Glomerular visceral epithelial cell (primary cell): Measurements from ENCODE around the gene ADRB1.

ENCODE experiments used
- DNase-seq: peaks from one replicate; pipeline ENCODE4 v3.0.0-alpha.2; 2016; ENCODE audit errors: extremely low spot score

ADRB1 gene

DNA sequence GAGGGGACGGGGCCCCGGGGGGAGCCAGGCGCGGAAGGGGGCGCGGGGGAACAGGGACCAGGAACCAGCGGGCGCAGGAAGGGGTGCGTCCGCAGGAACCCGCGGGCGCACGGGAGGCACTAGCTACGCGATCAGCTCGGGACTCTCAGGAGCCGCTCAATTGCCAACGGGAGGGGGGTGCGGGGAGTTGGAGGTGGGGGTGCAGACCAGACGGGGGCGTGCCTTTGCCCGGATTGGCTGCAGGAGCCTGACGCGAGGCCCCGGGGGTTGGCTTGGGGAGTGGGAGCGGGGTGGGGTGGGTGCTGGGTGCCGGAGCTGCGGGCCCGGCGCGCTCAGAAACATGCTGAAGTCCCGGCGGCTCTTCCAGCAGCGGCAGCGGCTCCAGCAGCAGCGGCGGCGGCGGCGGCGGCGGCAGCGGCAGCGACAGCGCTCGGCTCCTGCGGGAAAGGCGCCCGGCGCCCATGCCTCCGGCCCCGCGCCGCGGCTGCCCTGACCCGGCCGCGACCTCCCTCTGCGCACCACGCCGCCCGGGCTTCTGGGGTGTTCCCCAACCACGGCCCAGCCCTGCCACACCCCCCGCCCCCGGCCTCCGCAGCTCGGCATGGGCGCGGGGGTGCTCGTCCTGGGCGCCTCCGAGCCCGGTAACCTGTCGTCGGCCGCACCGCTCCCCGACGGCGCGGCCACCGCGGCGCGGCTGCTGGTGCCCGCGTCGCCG lies at the start of gene ADRB1:
TSS of gene ADRB1 (plus strand) at position 335 of the 715 bp plus-strand sequence. CDS start at position 602, 267 bp downstream.
- DNase-seq = peak; percentile 30

DNA sequence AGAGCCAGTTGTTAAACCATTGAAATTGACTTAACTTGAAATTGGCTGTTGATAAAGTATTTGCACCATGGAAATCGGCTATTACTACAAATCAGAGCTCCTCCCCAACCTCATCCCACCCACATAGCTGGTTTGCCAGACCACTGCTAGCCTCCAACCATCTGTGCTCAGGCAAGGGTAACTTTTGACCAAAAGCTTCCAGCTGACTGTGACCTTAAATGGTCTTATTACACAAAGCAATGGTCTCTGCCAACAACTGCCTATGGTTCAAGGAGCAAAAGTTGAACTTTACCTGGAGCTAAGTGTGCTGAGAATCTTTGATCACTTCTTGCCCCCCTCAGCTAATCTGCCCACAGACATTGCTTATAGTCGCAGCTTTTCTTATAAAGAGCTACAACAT lies 48.5 kb upstream of the ADRB1 start:
- DNase-seq = no peak

DNA sequence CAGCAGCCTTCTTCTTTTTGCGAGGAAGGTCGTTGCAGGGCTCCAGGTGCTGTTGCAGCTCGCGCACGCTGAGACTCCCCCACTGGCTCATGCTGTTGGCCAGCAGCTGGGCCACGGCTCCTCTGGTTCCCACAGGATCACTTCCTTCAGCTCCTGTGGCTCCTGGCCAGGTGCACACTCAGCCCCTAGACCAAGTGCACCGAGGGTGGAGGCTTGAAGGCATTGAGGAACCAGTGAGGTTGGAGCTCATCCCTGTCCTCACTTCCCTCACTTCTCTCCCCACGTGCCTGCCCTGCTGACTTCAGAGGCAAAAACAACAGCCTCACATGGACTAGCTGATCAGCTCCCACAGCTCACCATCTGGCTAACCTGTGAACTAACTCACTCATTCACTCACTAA lies 46.2 kb upstream of the ADRB1 start:
- DNase-seq = no peak

DNA sequence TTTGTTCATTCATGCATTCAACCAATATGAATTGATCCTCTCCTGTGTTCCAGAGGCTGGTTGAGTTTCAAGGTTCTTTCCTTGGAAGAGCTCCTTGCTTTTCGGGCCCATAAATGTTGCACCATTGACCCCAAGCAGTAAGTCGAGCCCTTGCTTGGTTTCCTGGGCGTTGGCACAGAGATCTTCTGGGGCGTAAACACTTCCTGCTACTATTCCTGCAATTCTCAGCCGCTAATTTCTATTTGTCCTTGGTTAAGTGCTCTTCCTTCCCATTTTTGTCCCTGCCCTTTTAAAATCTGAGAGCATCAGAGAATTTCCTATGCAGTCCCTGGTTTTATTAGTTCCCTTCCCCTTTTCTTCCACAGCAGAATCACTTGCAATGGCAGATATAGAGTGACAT lies 44.1 kb upstream of the ADRB1 start:
- DNase-seq = no peak

DNA sequence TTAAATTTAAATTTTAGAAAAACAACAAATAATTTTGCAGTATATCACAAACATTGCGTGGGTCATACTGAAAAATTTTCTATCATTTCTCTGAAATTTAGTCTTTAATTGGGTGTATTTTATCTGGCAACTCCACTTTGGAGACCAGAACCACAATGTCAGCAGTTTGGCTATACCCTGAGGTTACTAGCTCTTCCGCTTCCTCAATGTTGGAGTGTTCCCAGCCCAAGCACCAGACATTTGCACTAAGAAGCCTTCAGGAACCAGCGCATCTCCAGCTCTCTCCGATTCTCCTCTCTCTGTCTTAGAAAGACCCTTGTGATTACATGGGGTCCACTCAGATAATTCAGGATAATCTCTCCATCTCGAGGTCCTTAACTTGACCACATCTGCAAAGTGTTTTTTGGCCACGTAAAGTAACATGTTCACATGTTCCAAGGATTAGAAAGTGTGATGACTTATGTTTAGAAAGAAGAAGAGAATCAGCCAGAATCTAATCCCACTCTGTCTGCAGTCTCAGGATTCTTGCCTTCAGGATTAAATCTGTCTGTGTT lies 43.1 kb upstream of the ADRB1 start:
- DNase-seq = no peak

DNA sequence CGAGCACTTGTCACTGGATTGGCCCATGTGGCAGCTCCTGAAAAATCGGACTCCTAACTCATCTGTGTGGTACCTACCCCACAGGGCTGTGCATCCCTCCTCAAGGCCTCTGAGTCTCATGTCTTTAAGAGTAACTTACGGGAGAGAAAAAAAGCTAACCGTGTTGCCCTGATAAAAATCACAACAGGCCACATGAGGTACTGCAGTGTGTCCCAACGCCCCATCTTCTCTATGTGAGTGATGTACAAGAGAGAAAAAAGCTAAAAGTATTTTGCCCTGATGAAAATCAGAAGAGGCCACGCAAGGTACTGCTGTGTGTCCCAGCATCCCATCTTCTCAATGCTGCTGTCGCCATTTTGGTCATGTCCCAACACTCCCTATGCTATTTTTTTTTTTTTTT lies 41.2 kb upstream of the ADRB1 start:
- no peak for DNase-seq

DNA sequence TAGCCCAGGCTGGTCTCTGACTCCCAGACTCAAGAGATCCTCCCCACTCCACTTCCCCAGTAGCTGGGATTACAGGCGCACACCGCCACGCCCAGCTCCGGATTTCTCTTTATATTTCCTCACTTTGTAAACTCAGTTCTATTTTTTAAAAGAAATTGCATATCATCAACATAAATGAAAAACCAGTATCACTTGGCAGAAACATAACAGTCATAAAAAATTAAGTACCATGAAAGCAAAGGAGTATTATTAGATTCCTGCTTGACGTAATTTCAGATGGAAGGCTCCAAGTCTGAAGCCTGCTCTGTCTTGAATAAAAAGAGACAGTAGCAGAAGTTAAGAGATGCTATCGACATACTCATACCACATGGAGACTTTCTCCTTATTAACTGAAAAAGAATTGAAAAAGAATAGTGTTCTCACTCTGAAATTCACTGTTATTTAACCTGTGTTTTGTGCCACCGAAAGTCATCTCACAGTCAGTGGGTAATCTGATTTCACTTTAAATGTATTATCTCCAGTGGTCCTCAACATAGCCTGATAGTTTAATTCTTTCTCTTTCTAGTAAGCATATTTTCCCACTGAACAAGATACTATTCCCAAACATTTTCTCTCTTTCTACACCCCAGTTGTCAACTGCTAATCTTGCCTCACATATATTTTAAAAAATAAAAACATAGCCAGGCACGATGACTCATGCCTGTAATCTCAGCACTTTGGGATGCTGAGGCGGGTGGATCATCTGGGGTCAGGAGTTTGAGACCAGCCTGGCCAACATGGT lies 40.3 kb upstream of the ADRB1 start:
- no peak for DNase-seq

DNA sequence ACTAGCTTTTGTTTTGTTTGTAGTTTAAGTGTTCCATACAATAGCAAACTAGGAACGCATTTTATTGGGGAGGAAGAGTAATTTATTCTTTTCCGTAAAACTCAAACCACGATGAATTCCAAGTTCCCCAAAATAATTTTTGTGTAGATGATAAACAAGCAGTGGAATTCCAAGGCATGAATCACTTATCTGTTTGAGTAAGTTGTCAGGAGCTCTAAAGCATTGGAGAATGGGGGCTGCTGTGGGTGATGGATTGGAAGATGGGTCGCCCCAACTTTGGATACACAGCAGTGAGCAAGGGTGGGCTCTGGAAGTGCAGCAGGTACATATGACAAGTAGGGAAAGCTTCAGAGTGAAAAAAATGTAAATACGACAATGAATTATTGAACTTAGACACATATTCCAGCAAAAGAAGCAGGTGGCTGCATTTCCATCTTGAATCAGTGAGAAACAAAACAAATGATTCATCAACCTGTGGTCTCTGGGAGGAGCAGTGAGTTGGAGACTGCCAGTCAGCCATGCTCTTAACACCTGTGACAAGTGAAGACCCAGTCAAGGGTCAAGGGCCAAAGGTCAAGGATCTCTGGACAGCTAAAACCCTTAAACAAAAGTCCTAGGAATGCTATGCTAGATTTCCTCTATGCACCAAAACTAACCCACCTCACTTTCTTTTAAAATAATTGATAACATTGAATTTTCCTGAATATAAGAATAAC lies 34.2 kb upstream of the ADRB1 start:
- no peak for DNase-seq

DNA sequence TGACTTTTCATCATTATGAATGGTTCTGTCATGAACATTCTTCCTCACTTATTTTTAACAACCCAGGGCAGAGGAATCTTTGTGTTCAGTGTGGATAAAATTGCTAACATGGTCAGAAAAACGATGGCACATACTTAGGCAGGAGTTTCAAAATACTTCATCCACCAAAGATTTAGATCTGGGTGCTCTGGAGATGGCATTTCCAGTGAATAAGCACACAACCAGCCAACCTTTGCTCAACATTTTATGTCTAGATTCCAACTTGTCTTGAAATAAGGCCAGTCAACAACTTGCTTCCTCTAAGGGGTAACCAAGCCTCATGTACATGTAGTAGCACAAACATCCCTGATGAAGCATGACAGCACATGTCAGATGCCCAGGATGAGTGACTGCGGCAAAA lies 33.4 kb upstream of the ADRB1 start:
- DNase-seq = no peak

DNA sequence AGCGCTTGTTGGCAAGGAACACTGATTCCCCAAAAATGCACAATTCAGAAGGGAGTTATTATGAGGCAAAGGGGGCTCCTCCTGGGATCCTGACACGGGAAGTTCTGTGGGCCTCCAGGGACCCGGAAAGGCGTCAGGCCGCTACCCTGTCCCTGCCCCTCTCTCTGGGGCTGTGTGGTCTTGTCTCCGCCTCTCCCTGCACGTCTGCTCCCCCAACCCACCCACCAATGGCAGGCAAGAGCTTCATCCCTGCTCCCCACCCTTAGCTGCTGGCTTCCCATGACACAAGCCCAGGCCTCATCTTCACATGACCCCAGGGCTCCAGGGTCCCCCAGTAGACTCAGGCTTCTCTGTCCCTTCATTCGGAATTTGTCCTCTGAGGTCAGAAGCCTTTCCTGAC lies 31.0 kb upstream of the ADRB1 start:
- no peak for DNase-seq

DNA sequence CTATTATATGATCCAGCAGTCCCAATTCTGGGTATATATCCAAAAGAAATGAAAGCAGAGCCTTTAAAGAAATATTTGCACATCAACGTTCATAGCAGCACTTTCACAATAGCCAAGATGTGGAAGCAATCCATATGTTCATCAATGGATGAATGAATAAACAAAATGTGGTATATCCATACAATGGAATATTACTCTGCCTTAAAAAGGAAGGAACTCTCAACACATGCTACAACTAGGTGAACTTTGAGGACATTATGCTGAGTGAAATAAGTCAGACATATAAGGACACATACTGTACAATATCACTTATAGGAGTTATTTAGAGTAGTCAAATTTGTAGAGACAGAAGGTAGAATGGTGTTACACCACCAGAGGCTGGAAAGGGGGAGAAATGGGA lies 28.0 kb upstream of the ADRB1 start:
- no peak for DNase-seq

DNA sequence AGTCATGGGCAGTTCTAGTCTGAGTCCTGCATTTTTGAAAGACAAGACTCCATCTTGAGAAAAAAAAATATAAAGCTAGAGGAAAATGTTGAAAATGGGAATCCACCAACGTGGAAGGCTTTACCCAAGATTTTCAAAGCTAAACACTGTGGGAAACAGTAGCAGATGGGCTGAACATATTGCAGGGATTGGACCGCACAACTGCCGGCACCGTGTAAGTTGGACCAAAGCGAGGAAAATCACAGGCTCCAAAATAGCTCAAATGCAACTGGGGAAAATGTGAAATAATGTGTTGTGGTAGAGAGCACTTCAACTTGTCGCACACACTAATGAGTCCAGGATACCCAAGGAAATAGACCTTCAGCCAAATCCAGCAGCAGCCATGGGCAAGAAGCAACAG lies 26.4 kb upstream of the ADRB1 start:
- no peak for DNase-seq

DNA sequence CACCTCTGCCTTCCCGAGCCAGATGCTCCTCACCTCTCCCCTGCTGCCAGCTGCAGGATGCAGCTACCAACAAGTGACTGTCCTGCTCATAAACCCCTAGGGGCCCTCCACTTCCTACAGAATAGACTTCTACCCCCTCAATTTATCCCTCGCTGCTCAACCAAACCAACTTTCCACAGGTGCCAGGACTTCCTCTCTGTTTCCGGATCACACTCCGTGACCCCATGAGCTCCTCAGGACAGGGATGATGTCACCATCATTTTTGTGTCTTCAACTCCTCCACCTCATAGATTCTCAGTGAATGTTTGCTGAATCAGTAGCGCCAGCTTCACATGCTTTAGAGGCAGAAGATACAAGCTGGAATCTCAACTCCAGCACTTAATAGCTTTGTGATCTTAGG lies 25.8 kb upstream of the ADRB1 start:
- no peak for DNase-seq

DNA sequence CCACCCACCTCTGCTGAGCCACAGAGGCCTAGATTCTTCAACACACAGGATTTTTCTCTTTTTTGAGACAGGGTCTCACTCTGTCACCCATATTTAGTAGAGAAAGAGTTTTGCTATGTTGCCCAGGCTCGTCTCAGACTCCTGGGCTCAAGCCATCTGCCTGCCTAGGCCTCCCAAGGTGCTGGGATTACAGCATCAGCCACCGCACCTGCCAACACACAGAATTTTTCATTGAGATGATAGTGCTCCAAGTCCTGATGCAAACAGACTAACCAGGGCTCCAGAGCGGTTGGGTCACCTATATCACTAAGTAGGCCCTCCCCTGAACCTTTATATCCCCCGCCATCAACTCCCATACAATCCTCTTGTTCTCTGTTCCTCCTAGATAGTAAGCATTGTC lies 24.4 kb upstream of the ADRB1 start:
- DNase-seq = no peak

DNA sequence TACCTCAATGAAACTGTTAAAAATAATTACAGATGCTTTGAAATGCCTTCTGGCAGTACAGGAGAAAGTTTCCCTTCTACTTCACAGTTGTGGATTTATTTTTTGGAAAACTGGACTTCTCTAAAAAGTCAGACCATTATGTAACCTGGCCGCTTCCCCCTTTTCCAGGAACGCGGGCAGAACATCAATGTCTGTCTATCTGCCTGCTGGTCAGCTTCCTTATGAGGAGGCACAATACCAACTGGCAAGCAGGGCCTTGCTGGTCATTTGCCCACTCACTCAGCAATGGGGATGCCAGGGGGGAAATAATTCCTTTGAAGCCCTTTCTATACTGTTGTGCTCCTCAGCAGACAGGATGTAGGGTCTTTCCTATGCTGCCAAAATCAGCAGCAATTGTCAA lies 22.5 kb upstream of the ADRB1 start:
- no peak for DNase-seq

DNA sequence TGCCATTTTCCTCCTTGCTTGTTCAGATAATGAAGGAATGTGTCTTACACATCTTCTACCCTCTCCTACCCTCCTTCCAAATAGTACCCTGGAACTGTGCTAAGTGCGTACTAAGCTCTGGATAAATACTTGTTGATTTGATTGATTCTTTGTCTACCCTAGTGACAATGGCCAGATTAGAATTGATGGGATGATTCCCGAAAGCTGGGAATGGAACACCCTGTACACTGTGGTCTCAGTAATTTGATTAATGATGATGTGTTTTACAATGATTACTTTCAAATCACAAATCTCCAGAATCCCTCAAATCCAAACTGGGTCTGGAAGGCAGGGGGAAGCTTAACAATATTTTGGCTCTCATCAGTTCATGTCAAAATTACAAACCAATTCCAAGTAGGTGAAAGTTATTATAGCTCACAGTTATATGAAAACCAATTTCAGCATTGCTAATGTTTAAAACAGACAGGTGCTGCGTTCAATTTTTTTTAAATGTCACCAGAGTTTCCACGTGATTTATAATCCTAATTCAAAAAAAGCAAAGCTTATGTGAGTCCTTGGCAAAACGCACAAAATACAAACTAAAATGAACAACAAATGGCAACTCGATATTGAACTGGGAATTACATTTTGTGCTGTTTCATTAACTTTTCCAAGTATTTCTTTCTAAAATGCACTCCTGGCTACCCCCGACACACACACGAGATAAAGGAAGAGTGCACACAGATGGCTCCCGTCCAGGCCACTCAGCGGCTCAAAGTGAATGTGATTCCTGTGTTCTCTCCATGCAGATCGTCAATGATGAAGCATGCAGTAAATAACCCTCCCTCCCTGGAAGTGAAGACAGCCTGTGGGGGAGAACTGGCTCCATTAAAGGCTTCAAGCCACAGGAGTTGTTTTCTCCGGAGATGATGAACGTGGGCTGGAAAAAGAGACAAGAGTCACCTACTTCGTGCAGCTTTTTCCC lies 21.7 kb upstream of the ADRB1 start:
- no peak for DNase-seq

DNA sequence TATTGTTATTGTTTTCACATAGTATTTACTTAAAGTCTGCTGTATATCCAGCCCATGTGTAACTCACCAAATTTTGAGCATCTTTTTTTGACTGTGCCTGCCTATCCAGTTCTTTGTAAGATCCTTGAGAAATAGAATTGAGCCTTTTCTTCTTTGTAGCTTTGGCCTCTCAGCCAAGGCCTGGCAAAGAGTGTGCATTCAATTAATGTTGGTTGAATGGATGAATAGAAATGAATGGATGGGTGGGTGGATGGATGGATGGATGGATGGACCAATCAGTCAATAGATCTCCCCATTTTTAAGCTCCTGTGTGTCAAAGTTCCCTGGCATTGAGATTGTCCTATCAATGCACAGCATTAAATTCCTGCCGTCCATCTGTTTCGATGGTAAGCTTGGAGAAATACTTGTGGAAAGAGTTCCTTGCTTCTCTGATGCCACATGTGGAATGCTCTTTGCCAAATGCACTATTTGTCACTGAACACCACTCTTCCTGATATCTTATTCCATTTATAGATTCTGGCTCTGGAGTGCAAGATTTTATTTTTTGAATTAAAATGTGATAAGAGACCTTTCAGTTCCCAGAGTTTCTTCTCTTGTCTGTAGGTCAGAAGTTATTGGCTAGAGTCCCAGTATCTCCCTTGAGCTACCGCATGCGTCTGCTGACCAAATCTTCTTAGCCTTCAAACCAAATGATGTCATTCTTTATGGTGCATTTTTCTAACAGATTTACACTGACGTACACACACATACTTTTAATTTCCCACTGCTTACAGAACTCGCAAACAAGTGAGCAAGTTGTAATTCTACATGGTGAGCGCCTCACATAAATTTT lies 20.7 kb upstream of the ADRB1 start:
- no peak for DNase-seq

DNA sequence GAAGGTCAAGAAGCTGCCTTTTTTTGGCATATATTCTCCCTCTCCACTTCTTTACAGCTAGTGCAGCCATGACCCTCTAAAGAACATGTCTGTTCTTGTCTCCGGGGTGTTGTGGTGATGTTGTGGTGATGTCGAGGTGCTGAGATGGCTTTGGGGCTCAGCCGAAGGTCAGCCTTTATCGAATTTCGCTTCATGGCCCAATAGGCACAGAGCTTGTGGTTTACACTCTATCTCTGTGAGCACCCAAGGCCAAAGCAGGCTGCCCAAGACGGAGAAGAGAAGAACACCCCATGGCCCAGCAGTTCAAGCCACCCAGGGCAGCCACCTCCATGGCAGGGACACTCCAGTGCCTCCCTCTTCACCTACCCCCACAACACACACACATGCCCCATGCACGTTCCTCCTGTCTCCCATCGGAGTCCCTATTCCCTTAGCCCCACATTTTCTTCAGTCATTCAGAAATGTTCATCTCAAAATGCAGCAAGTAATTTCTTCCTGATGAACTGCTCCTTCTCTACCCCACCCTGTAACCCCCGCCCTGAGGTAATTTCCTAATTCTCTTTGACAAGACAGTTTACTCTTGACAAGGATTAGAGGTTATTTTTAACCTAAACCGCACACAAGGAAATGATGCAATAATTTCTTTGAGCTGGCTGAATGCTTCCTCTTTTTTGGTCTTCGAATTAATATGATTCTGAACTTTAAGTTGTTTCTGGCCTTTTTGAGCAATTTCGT lies 18.6 kb upstream of the ADRB1 start:
- DNase-seq = peak; percentile 30

DNA sequence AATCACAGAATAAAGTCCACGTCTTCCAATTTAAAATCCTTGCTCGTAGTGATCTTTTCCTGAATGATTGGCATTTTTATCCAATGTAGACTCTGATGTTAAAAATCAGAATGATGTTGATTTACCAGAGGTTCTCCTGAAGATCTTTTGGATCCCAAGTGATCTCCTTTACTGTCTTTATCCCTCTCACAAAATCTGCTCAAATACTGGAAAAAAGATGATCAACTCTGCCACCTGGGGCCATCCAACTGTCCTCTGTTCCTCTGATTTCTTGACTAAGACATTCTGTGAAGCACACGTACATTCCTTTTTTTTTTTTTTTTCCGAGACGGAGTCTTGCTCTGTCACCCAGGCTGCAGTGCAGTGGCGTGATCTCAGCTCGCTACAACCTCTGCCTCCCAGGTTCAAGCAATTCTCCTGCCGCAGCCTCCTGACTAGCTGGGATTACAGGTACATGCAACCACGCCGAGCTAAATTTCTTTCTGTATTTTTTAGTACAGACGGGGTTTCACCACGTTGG lies 18.0 kb upstream of the ADRB1 start:
- no peak for DNase-seq
